Adipocyte (in vitro differentiated cells): ENCODE results near the gene NFS1.

Experiments used
- DNase-seq: peaks from one replicate; pipeline ENCODE4 v3.0.0-alpha.2; 2015; ENCODE audit warnings: low read depth
- H3K27me3 ChIP-seq: replicated peaks from 2 replicates; pipeline ENCODE4 v1.7.0; 2013; ENCODE audit warnings: mild to moderate bottlenecking, low read length, moderate library complexity; ENCODE audit not compliant: control insufficient read depth, insufficient read depth
- H3K36me3 ChIP-seq: 2 replicates; pipeline ENCODE4 v1.7.0; 2013; ENCODE audit warnings: low read length, mild to moderate bottlenecking, moderate library complexity; ENCODE audit not compliant: control insufficient read depth, insufficient read depth, severe bottlenecking
- H3K4me1 ChIP-seq: 2 replicates; pipeline ENCODE4 v1.7.0; 2013; ENCODE audit warnings: mild to moderate bottlenecking, low read length, moderate library complexity; ENCODE audit not compliant: control insufficient read depth, insufficient read depth
- H3K4me3 ChIP-seq: 2 replicates; pipeline ENCODE4 v1.7.0; 2013; ENCODE audit warnings: mild to moderate bottlenecking, low read length, moderate library complexity
- H3K9ac ChIP-seq: 2 replicates; pipeline ENCODE4 v1.7.0; 2013; ENCODE audit warnings: mild to moderate bottlenecking, low read length, moderate library complexity
- H3K9me3 ChIP-seq: 2 replicates; pipeline ENCODE4 v1.7.0; 2013; ENCODE audit warnings: mild to moderate bottlenecking, low read length, moderate library complexity; ENCODE audit not compliant: control insufficient read depth

The NFS1 gene

GRCh38 chr20:35629427-35630145 lies 69.6 kb downstream of the NFS1 start:
- Histone ChIP-seq H3K27me3 (no peaks in the 10 kb centered on the region), H3K36me3 (peaks cover 69% of the 10 kb centered on the region), H3K4me3 (no peak overlapping the region), H3K9ac (no peak overlapping the region), H3K4me1 (peaks cover 3% of the 10 kb centered on the region), H3K9me3 (no peaks in the 10 kb centered on the region)
- peak; percentile 13 for DNase-seq

- no peaks in the 10 kb centered on the region for H3K9me3 ChIP-seq
- H3K36me3 ChIP-seq, result peaks cover 64% of the 10 kb centered on the region
- no peak overlapping the region for H3K9ac ChIP-seq
- H3K4me1 ChIP-seq, result peaks cover 3% of the 10 kb centered on the region
- DNase-seq, result no peak
- H3K27me3 ChIP-seq, result no peaks in the 10 kb centered on the region
- H3K4me3 ChIP-seq, result no peak overlapping the region
Measured at GRCh38 chr20:35627121-35627520, 72.0 kb downstream of the NFS1 start.

- H3K36me3 ChIP-seq, result peaks cover 57% of the 10 kb centered on the region
- no peak overlapping the region for H3K9ac ChIP-seq
- H3K9me3 ChIP-seq, result no peaks in the 10 kb centered on the region
- no peak for DNase-seq
- no peaks in the 10 kb centered on the region for H3K27me3 ChIP-seq
- peaks cover 3% of the 10 kb centered on the region for H3K4me1 ChIP-seq
- no peak overlapping the region for H3K4me3 ChIP-seq
Measured at GRCh38 chr20:35626386-35627001, 72.7 kb downstream of the NFS1 start.

GRCh38 chr20:35625584-35626385 lies 73.4 kb downstream of the NFS1 start:
- no peak overlapping the region for H3K9ac ChIP-seq
- peaks cover 50% of the 10 kb centered on the region for H3K36me3 ChIP-seq
- no peaks in the 10 kb centered on the region for H3K27me3 ChIP-seq
- no peak overlapping the region for H3K4me3 ChIP-seq
- H3K4me1 ChIP-seq, result peaks cover 3% of the 10 kb centered on the region
- H3K9me3 ChIP-seq, result no peaks in the 10 kb centered on the region
- no peak for DNase-seq

GRCh38 chr20:35621560-35621946 lies 77.6 kb downstream of the NFS1 start:
- no peak overlapping the region for H3K9ac ChIP-seq
- no peak for DNase-seq
- no peaks in the 10 kb centered on the region for H3K27me3 ChIP-seq
- H3K36me3 ChIP-seq, result peaks cover 20% of the 10 kb centered on the region
- no peaks in the 10 kb centered on the region for H3K9me3 ChIP-seq
- H3K4me3 ChIP-seq, result no peak overlapping the region
- peaks cover 18% of the 10 kb centered on the region for H3K4me1 ChIP-seq

GRCh38 chr20:35620818-35621559 lies 78.2 kb downstream of the NFS1 start:
- H3K9me3 ChIP-seq, result no peaks in the 10 kb centered on the region
- no peak overlapping the region for H3K4me3 ChIP-seq
- no peaks in the 10 kb centered on the region for H3K27me3 ChIP-seq
- peaks cover 18% of the 10 kb centered on the region for H3K4me1 ChIP-seq
- peaks cover 14% of the 10 kb centered on the region for H3K36me3 ChIP-seq
- no peak for DNase-seq
- H3K9ac ChIP-seq, result no peak overlapping the region

- H3K4me1 ChIP-seq, result peaks cover 18% of the 10 kb centered on the region
- no peak overlapping the region for H3K9ac ChIP-seq
- peak; percentile 85 for DNase-seq
- peak overlapping the region; percentile 69 for H3K4me3 ChIP-seq
- H3K27me3 ChIP-seq, result no peaks in the 10 kb centered on the region
- H3K9me3 ChIP-seq, result no peaks in the 10 kb centered on the region
- H3K36me3 ChIP-seq, result no peaks in the 10 kb centered on the region
Measured at GRCh38 chr20:35619196-35620095, 79.7 kb downstream of the NFS1 start.

GRCh38 chr20:35618263-35619131 lies 80.7 kb downstream of the NFS1 start:
- Histone ChIP-seq H3K9me3 (no peaks in the 10 kb centered on the region), H3K27me3 (no peaks in the 10 kb centered on the region), H3K4me1 (peaks cover 18% of the 10 kb centered on the region), H3K36me3 (no peaks in the 10 kb centered on the region), H3K9ac (peak overlapping the region; percentile 39), H3K4me3 (peak overlapping the region; percentile 67)
- DNase-seq, result peak; percentile 44
